IMR-90 (cell line): ENCODE data around the gene CES3. TPM values are rescaled to one million over a fixed set of nuclear protein-coding genes. Genes with fewer than 3 reads are reported as not detected.
"Not testable (repeated sequence)": the region's sequence is repeated elsewhere in the genome, so short reads cannot be mapped to it uniquely, and the experiment has no call there.

Source experiments
- ATAC-seq: fragments of 200-7000 bp; cut with Tn5 transposase; 2 replicates; pipeline ENCODE4 v1.9.1; 2020; ENCODE audit warnings: low read depth, mild to moderate bottlenecking, moderate library complexity
- BruUV-seq: library from RNA; stranded (reverse); fragments of 400-500 nt; replicated peaks from 2 replicates; lab custom pipeline; 2021; lab: Mats Ljungman, UMichigan
- CTCF ChIA-PET: fragments of 300-600 bp; formaldehyde crosslinking; extraction: SDS; loops from one replicate; lab custom pipeline; 2021; ENCODE audit warnings: antibody characterized with exemption; lab: Yijun Ruan, JAX
- POLR2A ChIA-PET: fragments of 300-600 bp; sonication (Branson Sonifier 250); formaldehyde crosslinking; loops from one replicate; lab custom pipeline; 2022; ENCODE audit warnings: antibody characterized with exemption; ENCODE audit not compliant: unreplicated experiment; lab: Charles Lee
- DNase-seq: peaks from one replicate; pipeline ENCODE4 v3.0.0; 2013
- H2AFZ ChIP-seq: replicated peaks from 2 replicates; pipeline ENCODE3; 2013; ENCODE audit warnings: low read length, mild to moderate bottlenecking; ENCODE audit not compliant: poor library complexity
- H2AK5ac ChIP-seq: 2 replicates; pipeline ENCODE4 v1.6.1; 2013; ENCODE audit warnings: low read depth, low read length, inconsistent platforms
- H2AK9ac ChIP-seq: replicated peaks from 2 replicates; pipeline ENCODE3; 2013; ENCODE audit warnings: mild to moderate bottlenecking, low read depth, low read length, moderate library complexity; ENCODE audit not compliant: poor library complexity
- H2BK120ac ChIP-seq: 2 replicates; pipeline ENCODE4 v1.6.1; 2013; ENCODE audit warnings: low read depth, low read length, inconsistent platforms
- H2BK15ac ChIP-seq: 3 replicates; pipeline ENCODE4 v1.6.1; 2013; ENCODE audit warnings: low read depth, low read length, inconsistent platforms
- H2BK20ac ChIP-seq: 2 replicates; pipeline ENCODE4 v1.6.1; 2013; ENCODE audit warnings: low read depth, mild to moderate bottlenecking, inconsistent platforms, low read length, moderate library complexity
- H2BK5ac ChIP-seq: 2 replicates; pipeline ENCODE4 v1.6.1; 2013; ENCODE audit warnings: mild to moderate bottlenecking, low read depth, low read length, inconsistent platforms; ENCODE audit not compliant: poor library complexity, severe bottlenecking
- H3K14ac ChIP-seq: replicated peaks from 2 replicates; pipeline ENCODE4 v1.6.1; 2013; ENCODE audit warnings: low read depth, low read length, inconsistent platforms
- H3K18ac ChIP-seq: 2 replicates; pipeline ENCODE4 v1.6.1; 2013; ENCODE audit warnings: low read depth, low read length, control low read depth
- H3K23ac ChIP-seq: 2 replicates; pipeline ENCODE4 v1.6.1; 2013; ENCODE audit warnings: low read depth, low read length, inconsistent platforms
- H3K27ac ChIP-seq: 2 replicates; pipeline ENCODE4 v1.5.1; 2013; ENCODE audit warnings: mild to moderate bottlenecking, control low read depth, low read length; ENCODE audit not compliant: insufficient read depth
- H3K27me3 ChIP-seq: 2 replicates; pipeline ENCODE4 v1.6.1; 2013; ENCODE audit warnings: low read length; ENCODE audit not compliant: control insufficient read depth, insufficient read depth
- H3K36me3 ChIP-seq: 2 replicates; pipeline ENCODE4 v1.6.1; 2013; ENCODE audit warnings: low read length, mixed read lengths; ENCODE audit not compliant: control insufficient read depth, insufficient read depth
- H3K4ac ChIP-seq: 2 replicates; pipeline ENCODE4 v1.6.1; 2013; ENCODE audit warnings: low read depth, low read length, inconsistent platforms
- H3K4me1 ChIP-seq: 2 replicates; pipeline ENCODE4 v1.6.1; 2013; ENCODE audit warnings: low read length, mixed read lengths; ENCODE audit not compliant: control insufficient read depth, insufficient read depth
- H3K4me2 ChIP-seq: 2 replicates; pipeline ENCODE4 v1.6.1; 2013; ENCODE audit warnings: low read depth, mild to moderate bottlenecking, control low read depth, low read length, moderate library complexity
- H3K4me3 ChIP-seq: 2 replicates; pipeline ENCODE4 v1.5.1; 2013; ENCODE audit warnings: low read depth, mild to moderate bottlenecking, control low read depth, low read length, moderate library complexity; ENCODE audit not compliant: insufficient read depth
- H3K56ac ChIP-seq: 2 replicates; pipeline ENCODE4 v1.6.1; 2013; ENCODE audit warnings: low read length, inconsistent platforms; ENCODE audit not compliant: insufficient read depth; ENCODE audit errors: extremely low read depth
- H3K79me1 ChIP-seq, 2 experiments: 2 replicates each; pipeline ENCODE4 v1.6.1; 2013; ENCODE audit warnings: low read length in 2 of 2, inconsistent platforms in 1 of 2, low read depth in 1 of 2
- H3K9ac ChIP-seq: 2 replicates; pipeline ENCODE4 v1.6.1; 2013; ENCODE audit warnings: low read depth, low read length, control low read depth
- H3K9me1 ChIP-seq: 2 replicates; pipeline ENCODE4 v1.6.1; 2013; ENCODE audit warnings: low read length, inconsistent platforms; ENCODE audit not compliant: insufficient read depth
- H3K9me3 ChIP-seq: 2 replicates; pipeline ENCODE4 v1.6.1; 2013; ENCODE audit warnings: low read length; ENCODE audit not compliant: control insufficient read depth, insufficient read depth
- H4K20me1 ChIP-seq: 2 replicates; pipeline ENCODE4 v1.6.1; 2013; ENCODE audit warnings: low read length, inconsistent platforms; ENCODE audit not compliant: insufficient read depth
- H4K5ac ChIP-seq: 2 replicates; pipeline ENCODE4 v1.6.1; 2013; ENCODE audit warnings: mild to moderate bottlenecking, low read depth, low read length, control low read depth
- H4K8ac ChIP-seq, 2 experiments: 2 replicates each; pipeline ENCODE4 v1.6.1; 2013; ENCODE audit warnings: low read depth in 2 of 2, low read length in 2 of 2, control low read depth in 1 of 2, inconsistent platforms in 1 of 2
- H4K91ac ChIP-seq: 2 replicates; pipeline ENCODE4 v1.6.1; 2013; ENCODE audit warnings: low read depth, low read length, inconsistent platforms; ENCODE audit not compliant: insufficient read depth
- BHLHE40 ChIP-seq: fragments of 150-350 bp; IDR thresholded peaks from 2 replicates; pipeline ENCODE4 v1.6.1; 2016; ENCODE audit warnings: mild to moderate bottlenecking, low read depth, low read length
- FOS ChIP-seq: fragments of 150-350 bp; IDR thresholded peaks from 2 replicates; pipeline ENCODE4 v1.6.1; 2016; ENCODE audit warnings: low read depth, low read length
- RAD21 ChIP-seq: IDR thresholded peaks from 2 replicates; pipeline ENCODE4 v1.6.1; 2012; ENCODE audit warnings: low read length, improper control_type of control experiment
- SMC3 ChIP-seq: fragments of 150-350 bp; IDR thresholded peaks from 2 replicates; pipeline ENCODE4 v1.6.1; 2016; ENCODE audit warnings: low read depth, mild to moderate bottlenecking, antibody characterized with exemption, low read length, moderate library complexity
- WGBS, 2 experiments: methylation state at CpG; one replicate each; pipeline versions ENCODE4 v1.1.5 to v1.1.7; 2013; ENCODE audit warnings: missing lambda C conversion rate in 2 of 2; ENCODE audit not compliant: insufficient read length in 1 of 2; ENCODE audit errors: extremely low coverage in 2 of 2; 5-methylcytosine and 5-hydroxymethylcytosine counted together
- dilution Hi-C: fragments of 300-500 bp; cut with HindIII; formaldehyde crosslinking; loops from one replicate; pipeline ENCODE4 v1.14.3; 2018; ENCODE audit warnings: low sequenced_read_pairs; ENCODE audit not compliant: unreplicated experiment
- in situ Hi-C: fragments of 300-500 bp; cut with MboI; formaldehyde crosslinking; loops from 3 replicates; pipeline ENCODE4 v1.14.3; 2019; ENCODE audit warnings: low sequenced_read_pairs, inconsistent platforms, mixed read lengths
- intact Hi-C: fragments of 100-400 bp; cut with micrococcal nuclease; formaldehyde crosslinking; loops from 2 replicates; pipeline ENCODE4 v1.10.0; 2022
- polyA plus RNA-seq, 3 experiments: library from polyadenylated mRNA; depleted of rRNA; stranded (reverse); fragments of >200 nt; gene quantifications; 2 replicates each; pipeline ENCODE4 v1.2.3, GENCODE V29; 2012; ENCODE audit warnings: low replicate concordance in 1 of 3
- total RNA-seq: library from RNA; depleted of rRNA; stranded (reverse); fragments of >200 nt; gene quantifications from 2 replicates; pipeline ENCODE4 v1.2.3, GENCODE V29; 2012
- TF ChIP-seq, protein P1 (sequence below): conservative IDR thresholded peaks from 2 replicates; pipeline ENCODE4 v1.5.1; 2012; ENCODE audit warnings: mild to moderate bottlenecking, low read depth, low read length, improper control_type of control experiment

Gene CES3
- total and polyA plus RNA-seq, 2 of the 4 experiments (the other 2 are of a cell fraction): 0.03 TPM; not detected in 1

DNA sequence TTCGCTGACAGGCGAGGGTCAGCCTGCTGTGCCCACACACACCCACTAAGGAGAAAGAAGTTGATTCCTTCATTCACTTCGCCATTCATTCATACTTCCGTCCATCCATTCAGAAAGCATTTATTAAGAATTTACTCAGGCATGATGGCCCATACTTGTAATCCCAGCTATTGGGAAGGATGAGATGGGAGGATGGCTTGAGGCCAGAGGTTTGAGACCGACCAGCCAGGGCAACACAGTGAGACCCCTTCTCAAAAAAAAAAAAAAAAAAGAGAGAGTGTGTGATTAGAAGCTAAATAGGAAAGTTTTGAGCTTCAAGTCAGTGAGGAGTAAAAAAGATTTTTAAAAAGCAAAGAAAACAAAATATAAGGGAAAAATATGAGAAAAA, 17.0 kb upstream of the CES3 start:
- no peak for TF ChIP-seq FOS
- TF ChIP-seq, protein P1, sequence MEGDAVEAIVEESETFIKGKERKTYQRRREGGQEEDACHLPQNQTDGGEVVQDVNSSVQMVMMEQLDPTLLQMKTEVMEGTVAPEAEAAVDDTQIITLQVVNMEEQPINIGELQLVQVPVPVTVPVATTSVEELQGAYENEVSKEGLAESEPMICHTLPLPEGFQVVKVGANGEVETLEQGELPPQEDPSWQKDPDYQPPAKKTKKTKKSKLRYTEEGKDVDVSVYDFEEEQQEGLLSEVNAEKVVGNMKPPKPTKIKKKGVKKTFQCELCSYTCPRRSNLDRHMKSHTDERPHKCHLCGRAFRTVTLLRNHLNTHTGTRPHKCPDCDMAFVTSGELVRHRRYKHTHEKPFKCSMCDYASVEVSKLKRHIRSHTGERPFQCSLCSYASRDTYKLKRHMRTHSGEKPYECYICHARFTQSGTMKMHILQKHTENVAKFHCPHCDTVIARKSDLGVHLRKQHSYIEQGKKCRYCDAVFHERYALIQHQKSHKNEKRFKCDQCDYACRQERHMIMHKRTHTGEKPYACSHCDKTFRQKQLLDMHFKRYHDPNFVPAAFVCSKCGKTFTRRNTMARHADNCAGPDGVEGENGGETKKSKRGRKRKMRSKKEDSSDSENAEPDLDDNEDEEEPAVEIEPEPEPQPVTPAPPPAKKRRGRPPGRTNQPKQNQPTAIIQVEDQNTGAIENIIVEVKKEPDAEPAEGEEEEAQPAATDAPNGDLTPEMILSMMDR: no peak
- TF ChIP-seq RAD21: no peak
- TF ChIP-seq BHLHE40: no peak
- TF ChIP-seq SMC3: no peak
- no peak overlapping the region for H3K18ac ChIP-seq
- H3K23ac ChIP-seq: no peak overlapping the region
- no peak overlapping the region for H3K56ac ChIP-seq
- peaks cover 10% of the 10 kb centered on the region; the same call in 1 of the 2 replicates for H3K27me3 ChIP-seq
- H3K4ac ChIP-seq: no peak overlapping the region
- ATAC-seq: no peak
- H3K9me1 ChIP-seq: no peaks in the 10 kb centered on the region
- H3K79me1 ChIP-seq: peaks cover 0 to 21% of the 10 kb centered on the region in 2 experiments; a peak in 3 of 4 replicates
- no peak for DNase-seq
- peaks cover 6% of the 10 kb centered on the region for H3K4me1 ChIP-seq
- no peak overlapping the region for H2AFZ ChIP-seq
- no peak overlapping the region for H2AK5ac ChIP-seq
- no peak overlapping the region for H2AK9ac ChIP-seq
- no peak overlapping the region for H3K4me3 ChIP-seq
- no TSS peak for BruUV-seq
- H3K9ac ChIP-seq: no peak overlapping the region
- H3K4me2 ChIP-seq: no peak overlapping the region
- peaks cover 50% of the 10 kb centered on the region for H3K36me3 ChIP-seq
- no peak overlapping the region for H2BK20ac ChIP-seq
- no peak overlapping the region for H2BK5ac ChIP-seq
- no peak overlapping the region for H2BK15ac ChIP-seq
- no peak overlapping the region for H3K27ac ChIP-seq
- H3K14ac ChIP-seq: no peak overlapping the region
- WGBS, 2 experiments: no CpG with 5 or more reads among the region's 5 CpGs
- H2BK120ac ChIP-seq: no peak overlapping the region
- intact Hi-C loops: no loop called here
- CTCF ChIA-PET: interaction anchor here (1.0 to 2.7 kb wide), 2 partner anchors 17 to 49 kb away, joined by 3 to 11 read pairs; partner anchors contain the start of gene CES3
- no peaks in the 10 kb centered on the region for H3K9me3 ChIP-seq
- no peaks in the 10 kb centered on the region; the same call in 1 of the 2 replicates for H4K20me1 ChIP-seq
- dilution Hi-C loops: no loop called here
- H4K5ac ChIP-seq: no peak overlapping the region
- in situ Hi-C loops: no loop called here
- H4K91ac ChIP-seq: no peak overlapping the region
- no peak overlapping the region for H4K8ac ChIP-seq
- POLR2A ChIA-PET: interaction anchor here (0.5 kb wide), 1 partner anchor 249 kb away, joined by 3 read pairs; no protein-coding TSS in a partner anchor

DNA sequence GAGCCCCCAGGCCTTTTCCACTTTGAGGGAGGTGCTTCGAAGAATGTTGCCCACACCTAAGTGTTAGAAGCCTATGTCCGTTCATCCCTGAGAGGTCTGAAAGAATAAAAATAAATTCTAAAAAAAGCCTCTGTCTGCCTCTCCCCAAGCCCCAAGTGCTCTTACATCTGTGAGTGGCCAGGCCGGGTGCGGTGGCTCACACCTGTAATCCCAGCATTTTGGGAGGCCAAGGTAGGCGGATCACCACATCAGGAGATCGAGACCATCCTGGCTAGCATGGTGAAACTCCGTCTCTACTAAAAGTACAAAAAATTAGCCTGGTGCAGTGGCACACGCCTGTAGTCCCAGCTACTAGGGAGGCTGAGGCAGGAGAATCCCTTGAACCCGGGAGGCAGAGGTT, 16.1 kb upstream of the CES3 start:
- H2AK5ac ChIP-seq, H4K91ac ChIP-seq, BruUV-seq, H2BK15ac ChIP-seq, H3K9me1 ChIP-seq, dilution Hi-C loops, H3K23ac ChIP-seq, H2BK120ac ChIP-seq, H2AK9ac ChIP-seq, H3K14ac ChIP-seq, H4K20me1 ChIP-seq, H3K9ac ChIP-seq, H2AFZ ChIP-seq, H3K18ac ChIP-seq, H3K4me3 ChIP-seq, H3K4me2 ChIP-seq, H3K9me3 ChIP-seq, H2BK5ac ChIP-seq, DNase-seq, H3K27ac ChIP-seq, intact Hi-C loops, in situ Hi-C loops, H3K56ac ChIP-seq, H4K8ac ChIP-seq, H3K4ac ChIP-seq, H4K5ac ChIP-seq, POLR2A ChIA-PET, H3K4me1 ChIP-seq, H2BK20ac ChIP-seq, ATAC-seq: not testable (repeated sequence)
- WGBS, 2 experiments: 90% methylated on average over 5 of the region's 9 CpGs; no CpG with 5 or more reads in 1 of the 2 experiments
- peaks cover 40% of the 10 kb centered on the region for H3K36me3 ChIP-seq
- H3K27me3 ChIP-seq: peaks cover 14% of the 10 kb centered on the region; the same call in 1 of the 2 replicates
- H3K79me1 ChIP-seq: peaks cover 0 to 12% of the 10 kb centered on the region in 2 experiments; a peak in 3 of 4 replicates
- CTCF ChIA-PET: interaction anchor here (2.7 kb wide), 1 partner anchor 50 kb away, joined by 11 read pairs; no protein-coding TSS in a partner anchor
